GM18861 (cell line): ENCODE data around the gene PRKCH.

Source experiments
- ATAC-seq: cut with Tn5 transposase; IDR thresholded peaks from one replicate; pipeline ENCODE4 v1.9.1; 2021; ENCODE audit not compliant: unreplicated experiment

The PRKCH gene

GRCh38 chr14:61505815-61506809 lies 184.7 kb downstream of the PRKCH start:
- ATAC-seq: no peak

- no peak for ATAC-seq
Measured at GRCh38 chr14:61508526-61508925, 187.1 kb downstream of the PRKCH start.

GRCh38 chr14:61510736-61511557 lies 189.6 kb downstream of the PRKCH start:
- no peak for ATAC-seq

- ATAC-seq: no peak
Measured at GRCh38 chr14:61511558-61511948, 190.2 kb downstream of the PRKCH start.

- ATAC-seq: no peak
Measured at GRCh38 chr14:61512026-61512834, 190.9 kb downstream of the PRKCH start.

- no peak for ATAC-seq
Measured at GRCh38 chr14:61513986-61514830, 192.8 kb downstream of the PRKCH start.

- no peak for ATAC-seq
Measured at GRCh38 chr14:61514927-61515326, 193.5 kb downstream of the PRKCH start.

- ATAC-seq: no peak
Measured at GRCh38 chr14:61515436-61516117, 194.2 kb downstream of the PRKCH start.

- no peak for ATAC-seq
Measured at GRCh38 chr14:61516118-61516743, 194.9 kb downstream of the PRKCH start.

- ATAC-seq: no peak
Measured at GRCh38 chr14:61516964-61517653, 195.7 kb downstream of the PRKCH start.

GRCh38 chr14:61517911-61518384 lies 196.6 kb downstream of the PRKCH start:
- no peak for ATAC-seq

- ATAC-seq: no peak
Measured at GRCh38 chr14:61518403-61518802, 197.0 kb downstream of the PRKCH start.

- ATAC-seq: no peak
Measured at GRCh38 chr14:61519106-61519505, 197.7 kb downstream of the PRKCH start.

GRCh38 chr14:61519735-61520134 lies 198.4 kb downstream of the PRKCH start:
- no peak for ATAC-seq

GRCh38 chr14:61520576-61520975 lies 199.2 kb downstream of the PRKCH start:
- ATAC-seq: no peak

- no peak for ATAC-seq
Measured at GRCh38 chr14:61521773-61522172, 200.4 kb downstream of the PRKCH start.

- no peak for ATAC-seq
Measured at GRCh38 chr14:61523751-61524150, 202.4 kb downstream of the PRKCH start.

- ATAC-seq: no peak
Measured at GRCh38 chr14:61524211-61524806, 202.9 kb downstream of the PRKCH start.
